Measurements from ENCODE around the gene KANSL1.

DNA sequence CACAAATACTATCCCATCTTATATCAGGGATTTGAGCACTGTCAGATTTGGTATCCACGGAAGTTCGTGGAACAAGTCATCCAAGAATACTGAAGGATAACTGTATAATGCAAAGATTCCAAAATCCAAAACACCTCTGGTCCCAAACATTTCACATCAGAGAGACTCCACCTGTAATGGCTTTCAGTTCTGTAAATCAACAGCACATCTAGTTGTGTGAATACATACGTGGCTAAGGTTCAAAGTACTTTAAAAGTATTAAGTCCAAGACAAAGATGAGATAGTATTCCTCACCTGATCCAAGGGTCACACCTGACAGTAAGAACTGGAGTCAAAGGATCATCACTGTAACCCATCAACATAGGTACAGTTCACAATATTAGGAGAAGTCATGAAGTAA is 54.8 kb downstream of the KANSL1 start:
- no peak for TF ChIP-seq CTCF (conservative IDR thresholded peaks at IDR 0.05)
- TF ChIP-seq ZFX (IDR thresholded peaks at IDR 0.05): no peak
